Tibial artery (tissue), 4 donors: Measurements from ENCODE around the gene CD44.
A peak's percentile ranks its signal among the peaks of the same experiment; 100 is the strongest.

ENCODE experiments used
- DNase-seq, 2 donors: peaks; one replicate each; pipeline ENCODE4 v3.0.0-alpha.2; 2019
- H3K27ac ChIP-seq, 2 donors: fragments of 200-600 bp; sonication (generic) in 1 of 2; 1 replicate in 1 of 2; 2 replicates in 1 of 2; pipeline ENCODE4 v1.5.1; 2018 to 2019; ENCODE audit warnings: mild to moderate bottlenecking in 1 of 2
- H3K27me3 ChIP-seq, 2 donors: fragments of 200-600 bp; sonication (generic) in 1 of 2; one replicate each; pipeline versions ENCODE4 v1.5.1 to v1.6.0; 2016 to 2019
- H3K36me3 ChIP-seq, 3 donors: fragments of 200-600 bp; sonication (generic) in 2 of 3; one replicate each; pipeline ENCODE4 v1.5.1; 2016 to 2019; ENCODE audit warnings: mild to moderate bottlenecking in 2 of 3
- H3K4me1 ChIP-seq, 4 donors: fragments of 200-600 bp; sonication (generic) in 2 of 4; 1 replicate in 3 of 4; 2 replicates in 1 of 4; pipeline ENCODE4 v1.5.1; 2016 to 2019
- H3K4me3 ChIP-seq, 2 donors: fragments of 200-600 bp; sonication (generic) in 1 of 2; 1 replicate in 1 of 2; 2 replicates in 1 of 2; pipeline ENCODE4 v1.5.1; 2018 to 2019; ENCODE audit warnings: mild to moderate bottlenecking in 2 of 2
- H3K9me3 ChIP-seq, 3 donors: fragments of 200-600 bp; sonication (generic) in 1 of 3; one replicate each; pipeline ENCODE4 v1.5.1; 2016 to 2019
- intact Hi-C: fragments of 100-400 bp; cut with DNase I; formaldehyde crosslinking; loops from one replicate; pipeline ENCODE4 v1.15.0; 2023; ENCODE audit warnings: low total_unique reads
- TF ChIP-seq, protein P1 (sequence below), 2 experiments: fragments of 200-600 bp in 1 of 2; fragments of 450-650 bp in 1 of 2; IDR thresholded peaks; one replicate each; pipeline ENCODE4 v1.5.1; 2017 to 2019; ENCODE audit warnings: antibody characterized with exemption in 2 of 2, mild to moderate bottlenecking in 1 of 2, moderate library complexity in 1 of 2

CD44 gene

DNA sequence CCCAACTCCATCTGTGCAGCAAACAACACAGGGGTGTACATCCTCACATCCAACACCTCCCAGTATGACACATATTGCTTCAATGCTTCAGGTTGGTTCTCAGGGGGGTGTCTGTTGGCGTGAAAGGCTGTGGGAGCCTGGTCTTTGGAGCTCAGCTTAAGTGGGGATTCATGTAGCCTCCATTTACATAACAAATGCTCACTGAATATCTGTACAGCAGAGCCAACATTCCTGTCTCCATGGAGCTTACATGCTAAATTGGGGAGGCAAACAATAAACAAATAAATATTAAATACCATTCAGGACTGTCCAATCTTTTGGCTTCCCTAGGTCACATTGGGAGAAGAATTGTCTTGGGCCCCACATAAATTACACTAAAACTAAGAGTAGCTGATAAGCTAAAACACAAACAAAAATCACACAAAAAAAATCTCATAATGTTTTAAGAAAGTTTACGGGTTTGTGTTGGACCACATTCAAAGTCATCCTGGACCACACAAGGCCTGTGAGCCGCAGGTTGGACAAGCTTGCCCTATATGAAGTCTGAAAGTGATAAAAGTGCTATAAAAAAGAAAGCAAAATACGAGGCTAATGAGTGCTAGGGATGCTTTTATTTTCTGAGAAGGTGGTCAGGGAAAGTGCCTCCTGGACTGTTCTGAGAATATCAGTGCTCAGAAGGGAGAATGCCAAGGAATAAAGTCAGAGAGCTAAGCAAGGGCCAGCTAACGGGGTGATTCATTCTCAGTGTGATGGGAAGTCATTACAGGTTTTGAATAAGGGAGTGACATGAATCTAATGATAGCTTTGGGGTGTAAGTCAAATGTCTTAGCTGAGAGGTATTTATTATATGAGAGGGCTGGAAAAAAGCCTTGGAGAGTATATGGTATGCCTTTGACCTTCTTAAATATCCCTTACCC lies 41.6 kb downstream of the CD44 start:
- intact Hi-C loops, result no loop called here
- peaks cover 0 to 35% (median 8%) of the 10 kb centered on the region in 4 donors for H3K4me1 ChIP-seq
- DNase-seq, result no peak
- TF ChIP-seq, protein P1, sequence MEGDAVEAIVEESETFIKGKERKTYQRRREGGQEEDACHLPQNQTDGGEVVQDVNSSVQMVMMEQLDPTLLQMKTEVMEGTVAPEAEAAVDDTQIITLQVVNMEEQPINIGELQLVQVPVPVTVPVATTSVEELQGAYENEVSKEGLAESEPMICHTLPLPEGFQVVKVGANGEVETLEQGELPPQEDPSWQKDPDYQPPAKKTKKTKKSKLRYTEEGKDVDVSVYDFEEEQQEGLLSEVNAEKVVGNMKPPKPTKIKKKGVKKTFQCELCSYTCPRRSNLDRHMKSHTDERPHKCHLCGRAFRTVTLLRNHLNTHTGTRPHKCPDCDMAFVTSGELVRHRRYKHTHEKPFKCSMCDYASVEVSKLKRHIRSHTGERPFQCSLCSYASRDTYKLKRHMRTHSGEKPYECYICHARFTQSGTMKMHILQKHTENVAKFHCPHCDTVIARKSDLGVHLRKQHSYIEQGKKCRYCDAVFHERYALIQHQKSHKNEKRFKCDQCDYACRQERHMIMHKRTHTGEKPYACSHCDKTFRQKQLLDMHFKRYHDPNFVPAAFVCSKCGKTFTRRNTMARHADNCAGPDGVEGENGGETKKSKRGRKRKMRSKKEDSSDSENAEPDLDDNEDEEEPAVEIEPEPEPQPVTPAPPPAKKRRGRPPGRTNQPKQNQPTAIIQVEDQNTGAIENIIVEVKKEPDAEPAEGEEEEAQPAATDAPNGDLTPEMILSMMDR (IDR thresholded peaks at IDR 0.05), result no peak
- H3K27me3 ChIP-seq, result no peaks in the 10 kb centered on the region
- no peak overlapping the region for H3K4me3 ChIP-seq
- peak overlapping the region; percentile 22 to 41 for H3K27ac ChIP-seq
- H3K36me3 ChIP-seq, result peaks cover 14 to 46% (median 34%) of the 10 kb centered on the region in 3 donors
- H3K9me3 ChIP-seq, result no peaks in the 10 kb centered on the region

DNA sequence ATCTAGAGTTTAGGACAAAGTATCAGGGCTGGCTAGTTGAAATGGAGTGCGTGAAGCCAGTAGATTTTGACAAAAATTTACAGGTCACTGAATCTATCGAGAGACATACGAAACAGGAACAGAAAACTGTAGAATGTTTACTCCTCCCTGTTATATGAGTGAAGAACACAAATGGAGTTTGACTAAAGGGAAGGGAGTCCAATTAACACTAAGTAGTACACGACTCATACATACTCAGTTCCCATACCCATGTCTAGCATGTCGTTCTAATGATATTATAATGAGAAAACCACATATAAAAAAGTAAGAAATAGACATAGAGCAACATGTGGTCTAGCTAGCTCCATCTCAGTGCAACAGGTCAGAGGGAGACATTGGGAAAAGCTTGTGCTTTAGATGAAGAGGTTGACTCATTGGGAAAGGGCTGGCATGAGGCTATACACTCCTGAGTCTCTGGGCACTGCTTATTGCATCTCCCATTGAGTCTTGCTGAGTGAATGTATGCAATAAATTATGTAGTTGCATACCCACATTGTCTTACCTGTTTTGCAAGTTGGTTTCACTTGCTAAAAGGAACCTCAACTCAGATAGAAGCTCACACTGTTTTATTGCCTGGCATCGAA lies 43.5 kb downstream of the CD44 start:
- Histone ChIP-seq H3K4me1 (peaks cover 0 to 41% (median 9%) of the 10 kb centered on the region in 4 donors), H3K36me3 (peaks cover 10 to 42% (median 31%) of the 10 kb centered on the region in 3 donors), H3K27me3 (no peaks in the 10 kb centered on the region), H3K4me3 (no peak overlapping the region), H3K9me3 (no peaks in the 10 kb centered on the region), H3K27ac (no peak overlapping the region)
- intact Hi-C loops, result no loop called here
- DNase-seq, result no peak
- TF ChIP-seq, protein P1 (IDR thresholded peaks at IDR 0.05), result no peak

DNA sequence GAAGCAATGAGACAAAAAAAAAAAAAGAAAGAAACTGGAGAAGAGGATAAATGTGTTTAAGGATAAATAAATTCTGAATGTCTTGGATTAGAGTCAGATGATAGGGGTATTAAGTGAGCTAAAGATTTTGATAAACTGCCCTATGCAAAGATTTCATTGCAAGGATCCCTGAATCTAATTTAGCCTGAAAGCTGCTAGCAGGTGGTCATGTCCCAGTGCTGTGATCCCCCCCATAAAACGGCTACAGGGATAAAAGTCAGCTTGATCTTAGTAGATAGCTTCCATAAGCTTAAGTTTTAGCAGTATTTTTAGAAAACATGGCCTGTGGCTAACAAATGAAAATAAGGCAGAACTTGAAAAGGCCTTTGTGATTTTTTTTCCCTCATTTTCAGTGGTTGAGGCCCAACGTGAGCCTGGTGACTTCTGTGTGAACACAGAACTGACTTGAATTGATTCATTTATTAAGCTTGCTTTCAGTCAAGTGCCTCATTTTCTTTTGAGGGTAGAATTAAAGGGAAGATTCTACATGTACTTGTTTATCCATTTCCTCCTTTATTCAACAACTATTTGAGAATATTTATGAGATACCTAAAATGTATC lies 44.5 kb downstream of the CD44 start:
- Histone ChIP-seq H3K4me1 (peaks cover 0 to 38% (median 9%) of the 10 kb centered on the region in 4 donors), H3K27ac (no peak overlapping the region), H3K9me3 (no peaks in the 10 kb centered on the region), H3K4me3 (no peak overlapping the region), H3K36me3 (peaks cover 4 to 40% (median 29%) of the 10 kb centered on the region in 3 donors), H3K27me3 (no peaks in the 10 kb centered on the region)
- TF ChIP-seq, protein P1 (IDR thresholded peaks at IDR 0.05), result no peak
- intact Hi-C loops, result no loop called here
- DNase-seq, result no peak

DNA sequence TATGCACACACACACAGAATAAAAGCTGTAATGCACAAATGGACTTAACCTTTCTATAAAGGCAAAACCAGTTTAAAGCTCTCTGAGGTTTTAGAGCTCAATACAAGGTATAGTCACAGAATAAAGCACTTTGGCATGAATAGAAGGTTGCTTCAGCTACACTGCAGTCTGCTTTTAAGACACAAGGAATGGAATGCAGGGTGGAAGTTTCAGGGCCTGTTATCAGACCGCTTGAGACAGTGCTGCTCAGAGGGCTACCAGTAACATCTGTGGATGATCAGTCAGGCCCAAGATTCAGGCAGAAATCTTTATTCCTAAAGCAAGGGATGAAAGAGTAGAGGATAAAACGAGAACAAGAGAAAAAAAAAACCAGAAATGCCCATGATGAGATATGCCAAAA lies 46.7 kb downstream of the CD44 start:
- intact Hi-C loops, result no loop called here
- Histone ChIP-seq H3K27me3 (no peaks in the 10 kb centered on the region), H3K9me3 (no peaks in the 10 kb centered on the region), H3K4me3 (no peak overlapping the region), H3K4me1 (peaks cover 0 to 18% (median 2%) of the 10 kb centered on the region in 4 donors), H3K36me3 (peaks cover 4 to 61% (median 44%) of the 10 kb centered on the region in 3 donors), H3K27ac (no peak overlapping the region)
- TF ChIP-seq, protein P1 (IDR thresholded peaks at IDR 0.05), result no peak
- no peak for DNase-seq

DNA sequence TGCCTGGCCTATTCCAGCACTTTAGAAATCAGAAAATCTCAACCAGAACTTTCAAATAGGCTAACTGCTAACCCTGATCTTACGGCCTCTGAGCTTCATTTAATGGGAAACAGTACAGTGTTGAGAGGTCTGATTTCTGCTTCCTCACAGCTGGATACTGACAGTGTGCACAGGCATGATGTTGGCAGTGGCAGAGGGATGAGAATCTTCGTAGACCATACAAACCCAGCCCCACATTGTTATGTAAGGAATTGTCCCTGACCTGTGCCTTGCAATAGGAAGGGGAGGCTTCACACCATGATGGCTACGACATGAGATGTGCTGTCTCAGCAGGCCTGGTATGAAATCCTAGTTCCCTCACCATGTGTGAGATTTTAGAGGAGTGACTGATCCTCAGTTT lies 49.0 kb downstream of the CD44 start:
- Histone ChIP-seq H3K36me3 (peaks cover 0 to 60% (median 47%) of the 10 kb centered on the region in 3 donors), H3K27ac (no peak overlapping the region), H3K4me1 (peaks cover 0 to 21% (median 10%) of the 10 kb centered on the region in 4 donors), H3K4me3 (no peak overlapping the region), H3K9me3 (no peaks in the 10 kb centered on the region), H3K27me3 (no peaks in the 10 kb centered on the region)
- TF ChIP-seq, protein P1 (IDR thresholded peaks at IDR 0.05), result no peak
- no peak for DNase-seq
- intact Hi-C loops, result no loop called here
